HG03066 (cell line): ENCODE results near the gene ARHGAP32.

Experiments
- ATAC-seq: cut with Tn5 transposase; IDR thresholded peaks from one replicate; pipeline ENCODE4 v1.9.1; 2021; ENCODE audit warnings: low read depth; ENCODE audit not compliant: unreplicated experiment

The ARHGAP32 gene

DNA sequence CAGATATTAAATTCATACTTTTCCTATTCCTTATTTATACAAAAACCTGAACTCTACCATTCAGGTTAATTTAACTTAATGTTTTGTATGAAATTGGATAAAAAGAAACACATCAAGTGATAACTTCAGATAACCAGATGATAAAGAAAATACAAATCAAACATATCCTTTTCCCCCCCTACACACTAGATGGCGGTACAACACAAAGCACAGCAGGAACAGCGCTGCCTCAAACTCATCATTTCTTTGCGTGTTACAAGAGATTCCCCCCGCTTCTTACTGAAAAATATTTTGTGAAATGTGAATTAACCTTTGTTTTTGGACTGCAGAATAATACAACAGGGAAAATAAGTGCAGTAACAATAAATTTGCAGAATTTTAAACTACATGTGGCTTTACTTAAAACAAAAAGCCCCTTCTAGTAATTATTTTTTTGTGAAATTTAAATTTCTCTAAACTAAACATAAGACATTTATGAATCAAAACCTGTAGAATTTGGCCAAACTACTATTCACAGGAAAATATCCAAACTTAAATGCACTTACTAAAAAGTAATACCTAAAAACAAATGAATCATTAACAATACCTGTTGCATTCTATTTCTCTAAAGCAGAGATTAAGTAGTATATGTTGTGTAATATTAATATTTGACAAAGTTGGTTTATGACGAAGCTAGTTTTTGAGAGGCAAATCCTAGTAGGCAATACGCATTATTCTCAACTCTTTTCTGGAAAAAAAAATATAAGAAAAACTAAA is 74.4 kb downstream of the ARHGAP32 start:
- no peak for ATAC-seq

DNA sequence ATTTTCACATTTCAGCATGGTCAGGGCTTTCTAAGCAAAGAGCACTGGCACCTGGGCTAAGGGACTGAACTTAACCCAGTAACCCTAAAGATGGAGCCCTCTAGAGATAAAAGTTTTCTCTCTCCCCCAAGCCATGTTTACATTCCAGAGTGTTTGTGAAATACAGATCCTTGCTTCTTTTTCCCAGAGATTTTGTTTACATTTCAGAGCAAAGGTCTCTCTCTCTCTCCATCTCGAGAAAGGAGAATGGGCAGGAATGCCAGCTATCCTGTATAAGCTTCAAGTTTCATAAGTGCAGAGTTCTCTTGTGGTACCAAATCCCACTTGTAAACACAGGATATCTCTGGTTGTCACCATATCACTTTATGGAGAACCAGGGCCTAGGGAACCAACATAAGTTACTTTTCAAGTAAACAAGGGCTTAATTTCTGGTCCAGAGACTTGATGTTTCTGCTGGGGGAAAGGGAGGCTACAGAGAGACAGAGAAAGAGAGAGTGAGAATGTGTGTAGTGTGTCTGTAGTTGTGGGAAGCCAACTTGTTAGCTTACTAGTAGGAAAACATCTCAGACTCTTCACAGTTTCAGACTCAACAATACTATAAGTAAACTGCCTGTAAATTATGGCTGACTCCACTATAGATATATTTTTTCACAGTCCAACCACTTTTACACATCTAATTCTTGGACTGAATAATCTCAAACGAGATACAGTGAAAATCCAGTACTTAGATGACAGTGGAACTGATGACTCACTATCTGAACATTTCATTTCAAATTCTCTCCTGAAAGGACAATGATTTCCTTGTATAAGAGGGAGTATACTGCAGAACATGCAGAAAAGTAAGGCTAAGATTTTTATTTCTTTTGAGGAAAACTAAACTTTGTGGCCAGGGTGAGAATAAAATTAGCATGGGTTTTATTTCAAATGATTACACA is 76.2 kb downstream of the ARHGAP32 start:
- ATAC-seq, result no peak

DNA sequence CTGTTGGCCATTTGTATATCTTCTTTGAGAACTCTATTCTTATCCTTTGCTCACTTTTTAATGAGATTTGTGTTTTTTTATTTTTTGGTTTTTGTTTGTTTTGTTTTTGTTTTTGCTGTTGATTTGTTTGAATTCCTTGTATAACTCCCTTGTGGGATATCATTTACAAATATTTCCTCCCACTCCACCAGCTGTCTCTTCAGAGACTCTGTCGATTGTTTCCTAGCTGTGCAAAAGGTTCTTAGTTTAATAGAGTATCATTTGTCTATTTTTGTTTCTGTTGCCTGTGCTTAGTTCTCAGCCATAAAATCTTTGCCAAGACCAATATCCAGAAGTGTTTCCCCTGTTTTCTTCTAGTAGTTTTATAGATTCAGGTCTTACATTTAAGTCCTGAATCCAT is 82.4 kb downstream of the ARHGAP32 start:
- ATAC-seq, result no peak

DNA sequence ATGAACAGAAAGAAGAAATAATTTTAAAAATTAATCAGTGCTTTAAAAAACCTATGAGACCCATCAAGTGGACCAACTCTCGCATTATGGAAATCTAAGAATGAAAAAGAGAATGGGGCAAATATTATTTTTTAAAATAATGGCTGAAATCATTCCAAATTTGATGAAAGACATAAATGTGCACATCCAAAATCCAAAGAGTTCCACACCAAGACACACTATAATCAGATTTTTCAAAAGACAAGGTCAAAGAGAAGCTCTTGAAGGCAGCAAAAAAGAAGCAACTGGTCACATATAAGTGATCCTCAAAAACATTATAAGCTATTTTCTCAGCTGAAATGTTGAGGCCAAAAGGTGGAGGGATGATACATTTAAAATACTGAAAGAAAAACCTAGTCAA is 85.3 kb downstream of the ARHGAP32 start:
- ATAC-seq, result no peak

DNA sequence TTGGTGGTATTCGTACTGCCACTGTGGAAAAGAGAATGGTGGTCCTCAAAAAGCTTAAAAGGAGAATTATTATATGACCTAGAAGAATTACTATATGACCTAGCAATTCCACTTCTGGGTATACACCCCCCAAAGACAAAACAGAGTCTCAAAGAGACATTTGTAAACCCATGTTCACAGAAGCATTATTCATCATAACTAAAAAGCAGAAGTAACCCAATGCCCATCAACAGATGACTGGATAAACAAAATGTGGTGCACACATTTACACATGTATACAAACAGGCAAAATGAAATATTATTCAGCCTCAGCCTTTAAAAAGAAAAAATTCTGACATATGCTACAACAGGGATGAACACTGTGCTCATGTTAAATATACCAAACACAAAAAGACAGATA is 89.4 kb downstream of the ARHGAP32 start:
- no peak for ATAC-seq

DNA sequence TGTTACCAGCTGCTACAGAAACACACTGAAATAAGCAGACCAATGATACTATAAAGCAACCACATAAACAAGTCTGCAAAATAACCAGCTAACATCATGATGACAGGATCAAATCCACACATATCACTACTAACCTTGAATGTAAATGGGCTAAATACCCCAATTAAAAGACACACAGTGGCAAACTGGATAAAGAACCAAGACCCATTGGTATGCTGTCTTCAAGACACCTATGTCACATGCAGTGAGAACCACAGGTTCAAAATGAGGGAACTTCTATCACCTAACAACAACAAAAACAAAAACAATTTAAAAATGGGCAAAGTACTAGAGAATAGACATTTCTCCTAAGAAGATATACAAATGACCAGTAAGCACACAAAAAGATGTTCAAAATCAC is 89.9 kb downstream of the ARHGAP32 start:
- no peak for ATAC-seq

DNA sequence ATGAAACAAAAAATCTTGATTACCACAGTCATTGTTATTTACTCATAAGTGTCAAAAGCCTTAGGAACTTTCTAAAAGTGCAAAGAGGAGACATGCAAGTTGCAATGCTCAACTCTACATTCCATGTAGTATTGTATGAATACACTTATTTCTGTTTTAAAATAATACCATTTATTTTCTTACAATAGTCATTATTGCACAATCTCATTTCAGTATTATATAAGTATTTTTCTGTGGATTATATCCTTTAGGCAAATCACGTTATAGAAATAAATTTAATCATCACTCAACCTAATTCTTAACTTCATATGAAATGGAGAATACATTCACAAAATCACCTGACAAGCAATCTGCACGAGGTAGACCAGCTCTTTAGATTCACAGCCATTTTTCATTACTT is 98.8 kb downstream of the ARHGAP32 start:
- no peak for ATAC-seq

DNA sequence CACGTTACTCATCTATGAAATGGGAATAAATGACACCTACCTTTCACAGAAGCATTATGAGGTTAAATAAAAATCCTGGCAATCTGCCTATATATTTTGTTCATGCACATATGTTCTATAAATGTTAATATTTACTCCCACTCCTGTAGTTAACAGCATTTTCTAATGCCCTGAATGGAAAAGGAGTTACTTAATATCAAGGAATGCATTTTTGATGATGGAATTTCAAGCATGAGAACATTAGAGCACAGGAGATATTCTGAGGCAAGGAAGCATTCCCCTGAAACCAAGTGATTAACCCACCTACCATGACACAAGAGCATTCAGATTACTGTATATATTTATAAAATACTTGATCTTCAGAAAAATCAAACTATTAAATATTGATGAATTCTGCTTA is 102.1 kb downstream of the ARHGAP32 start:
- no peak for ATAC-seq

DNA sequence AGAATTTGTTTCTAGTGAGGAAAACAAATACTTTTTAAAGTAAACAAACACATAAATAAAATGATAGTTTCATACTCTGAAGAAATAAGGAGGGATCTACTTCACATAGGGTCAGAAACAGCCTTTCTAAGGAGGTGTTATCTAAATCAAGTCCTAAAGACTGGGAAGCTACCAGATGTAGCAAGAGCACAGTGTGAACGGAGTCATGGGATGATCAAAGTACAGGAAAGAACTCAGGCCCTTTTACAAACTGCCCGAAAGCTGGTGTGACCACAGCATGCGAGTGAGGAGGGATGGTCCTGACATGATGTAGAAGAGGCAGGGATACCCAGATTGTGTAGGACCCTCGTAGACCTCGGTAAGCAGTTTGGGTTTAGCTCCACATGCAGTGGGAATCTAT is 102.8 kb downstream of the ARHGAP32 start:
- no peak for ATAC-seq

DNA sequence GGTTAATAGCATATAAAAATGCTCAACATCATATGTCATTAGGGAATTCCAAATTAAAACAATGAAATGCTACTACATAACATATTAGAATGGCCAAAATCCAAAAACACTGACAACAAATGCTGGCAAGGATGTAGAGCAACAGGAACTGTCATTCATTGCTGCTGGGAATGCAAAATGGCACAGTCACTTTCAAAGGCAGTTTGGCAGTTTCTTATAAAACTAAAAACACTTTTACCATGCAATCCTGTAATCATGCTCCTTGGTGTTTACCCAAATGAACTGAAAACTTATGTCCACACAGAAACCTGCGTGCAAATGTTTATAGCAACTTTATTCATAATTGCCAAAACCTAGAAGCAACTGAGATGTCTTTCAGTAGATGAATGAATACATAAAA is 105.1 kb downstream of the ARHGAP32 start:
- no peak for ATAC-seq

DNA sequence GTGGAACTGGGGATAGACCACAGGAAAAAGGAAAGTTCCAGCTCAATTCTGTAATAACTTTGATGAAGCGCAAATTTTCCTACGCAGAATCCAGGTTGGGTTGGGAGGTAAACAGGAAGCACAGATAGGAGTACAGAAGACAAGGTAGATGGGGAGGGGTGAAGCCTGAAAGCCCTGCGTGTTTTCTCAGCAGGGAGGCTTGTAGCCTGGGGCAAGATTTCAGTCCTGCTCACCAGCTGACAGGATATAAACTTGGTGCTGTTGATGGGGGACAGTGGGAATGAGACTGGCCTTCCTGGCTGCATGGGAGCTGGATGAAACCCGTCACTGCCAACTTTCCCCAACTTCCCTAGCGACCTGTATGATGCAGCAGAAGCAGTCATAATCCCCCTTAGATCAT is 114.9 kb downstream of the ARHGAP32 start:
- ATAC-seq, result no peak

DNA sequence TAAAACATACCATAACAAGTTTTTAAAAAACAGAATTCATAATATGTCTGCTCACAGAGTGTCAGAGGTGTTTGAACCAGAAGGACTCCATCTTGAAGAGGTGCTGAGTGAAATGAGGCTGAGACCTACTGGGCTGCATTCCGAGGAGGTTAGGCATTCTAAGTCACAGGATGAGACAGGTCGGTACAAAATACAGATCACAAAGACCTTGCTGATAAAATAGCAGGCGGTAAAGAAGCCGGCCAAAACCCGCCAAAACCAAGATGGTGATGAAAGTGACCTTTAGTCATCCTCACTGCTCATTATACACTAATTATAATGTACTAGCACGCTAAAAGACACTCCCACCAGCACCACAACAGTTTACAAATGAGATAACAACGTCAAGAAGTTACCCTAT is 116.4 kb downstream of the ARHGAP32 start:
- no peak for ATAC-seq

DNA sequence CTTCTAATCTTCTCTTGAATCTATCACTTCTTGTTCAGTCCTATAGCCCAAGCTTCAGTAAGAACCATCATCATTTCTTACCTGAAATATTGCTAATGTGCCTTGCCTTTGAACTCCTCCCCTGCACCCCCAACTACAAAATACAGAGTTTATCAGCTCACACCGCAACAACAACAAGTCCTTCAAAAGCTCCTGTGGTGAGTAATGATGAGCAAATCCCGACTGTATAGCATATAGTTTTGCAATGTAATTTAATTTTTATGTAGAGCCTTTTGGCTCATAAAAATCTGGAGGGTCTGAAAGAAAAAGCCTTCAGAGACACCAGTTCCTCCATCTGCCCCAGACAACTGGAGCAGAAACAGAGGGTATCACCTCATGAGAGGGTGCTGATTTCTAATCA is 124.7 kb downstream of the ARHGAP32 start:
- ATAC-seq, result no peak

DNA sequence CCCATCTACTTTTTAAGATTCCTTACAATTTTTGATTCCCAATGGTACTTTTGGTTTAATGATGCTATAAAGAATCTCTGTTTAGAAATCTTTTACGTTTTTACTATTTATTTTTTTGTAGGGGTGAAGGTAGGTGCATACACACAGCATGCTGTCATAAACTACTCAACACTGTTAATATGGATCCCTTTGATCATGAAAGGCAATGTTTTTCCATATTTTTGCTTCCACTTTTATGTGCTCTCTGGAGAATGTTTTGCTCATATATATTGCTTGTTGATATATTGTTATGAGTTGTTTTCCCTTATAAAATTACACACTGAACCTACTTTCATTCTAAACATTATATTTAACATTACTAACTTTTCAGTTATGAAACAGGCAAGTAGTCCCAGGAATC is 125.9 kb downstream of the ARHGAP32 start:
- no peak for ATAC-seq

DNA sequence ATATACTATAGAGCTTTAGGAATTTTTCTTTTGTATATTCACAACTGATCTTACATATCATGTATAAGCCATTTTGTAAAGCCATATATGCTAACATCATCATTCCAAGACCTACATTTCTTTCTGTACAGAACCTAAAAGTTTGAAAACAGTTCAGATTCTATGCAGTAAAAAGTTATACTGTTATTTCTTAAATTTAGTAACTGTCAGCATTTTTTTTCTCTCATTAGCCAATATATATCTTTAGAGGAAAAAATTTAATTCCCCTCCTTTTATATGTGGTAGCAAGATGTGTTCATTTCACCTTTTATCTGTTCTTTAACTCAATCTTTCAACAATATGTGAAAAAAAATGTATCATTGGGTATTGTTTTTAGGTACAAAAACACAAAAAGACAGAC is 129.0 kb downstream of the ARHGAP32 start:
- no peak for ATAC-seq

DNA sequence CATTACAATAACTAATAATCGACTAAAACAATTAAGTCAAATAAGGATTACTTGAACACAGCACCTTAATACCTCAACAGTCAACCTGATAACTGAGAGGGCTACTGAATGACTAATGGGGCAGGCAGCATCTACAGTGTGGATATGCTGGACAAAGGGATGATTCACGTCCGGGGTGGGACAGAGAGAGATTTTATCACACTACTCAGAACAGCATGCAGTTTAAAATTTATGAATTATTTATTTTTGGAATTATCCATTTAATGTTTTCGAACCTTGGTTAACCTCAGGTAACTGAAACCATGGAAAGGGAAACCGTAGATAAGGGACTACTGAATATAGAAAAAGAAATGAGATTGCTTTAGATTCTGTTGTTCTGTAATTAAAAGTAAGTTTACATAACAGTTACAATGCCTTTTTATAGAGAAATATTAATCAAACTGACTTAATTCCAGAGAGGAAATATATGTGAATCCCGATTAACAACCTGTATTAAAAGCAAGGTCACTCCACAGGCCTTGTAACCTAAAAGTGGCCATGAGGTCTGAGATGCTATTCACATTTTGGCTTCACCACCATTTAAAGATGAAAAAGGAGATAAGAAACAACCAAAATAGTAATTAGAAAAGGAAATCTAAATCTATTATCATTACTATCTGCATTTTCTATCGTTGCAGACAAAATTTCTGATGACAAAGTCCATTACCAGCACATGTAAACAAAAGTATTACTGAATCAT is 130.5 kb downstream of the ARHGAP32 start:
- no peak for ATAC-seq

DNA sequence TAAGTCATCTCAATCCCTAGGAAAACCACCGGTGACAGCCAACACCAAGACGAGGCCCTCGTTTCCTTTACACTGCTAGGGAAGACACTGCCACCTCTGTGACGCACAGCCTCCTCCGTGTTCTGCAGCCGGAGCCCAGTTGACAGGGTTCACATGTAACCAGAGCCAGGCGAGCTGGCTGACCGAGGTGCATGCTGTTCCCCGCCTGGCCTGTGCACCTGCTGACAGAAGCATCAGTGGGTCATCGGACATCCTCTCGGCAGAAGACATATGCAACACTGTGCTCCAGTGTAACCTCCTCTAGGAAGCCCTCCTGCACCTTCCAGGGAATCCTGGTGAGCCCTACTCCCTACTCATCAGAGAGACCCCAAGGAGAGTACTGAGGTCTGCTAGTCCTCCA is 135.2 kb downstream of the ARHGAP32 start:
- no peak for ATAC-seq

DNA sequence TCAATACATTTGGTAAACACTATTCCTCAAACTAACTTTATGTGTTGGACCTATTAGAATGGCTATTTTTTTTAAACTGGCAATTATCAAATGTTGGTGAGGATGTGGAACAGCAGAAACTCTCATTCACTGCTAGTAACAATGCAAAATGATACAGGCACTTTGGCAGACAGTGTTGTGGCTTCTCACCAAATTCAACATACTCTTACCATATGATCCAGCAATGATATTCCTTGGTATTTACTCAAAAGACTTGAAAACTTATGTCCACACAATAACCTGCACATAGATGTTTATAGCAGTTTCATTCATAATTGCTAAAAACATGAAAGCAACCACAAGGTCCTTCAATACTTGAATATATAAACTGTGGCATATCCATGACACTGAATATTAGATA is 136.9 kb downstream of the ARHGAP32 start:
- ATAC-seq, result no peak

DNA sequence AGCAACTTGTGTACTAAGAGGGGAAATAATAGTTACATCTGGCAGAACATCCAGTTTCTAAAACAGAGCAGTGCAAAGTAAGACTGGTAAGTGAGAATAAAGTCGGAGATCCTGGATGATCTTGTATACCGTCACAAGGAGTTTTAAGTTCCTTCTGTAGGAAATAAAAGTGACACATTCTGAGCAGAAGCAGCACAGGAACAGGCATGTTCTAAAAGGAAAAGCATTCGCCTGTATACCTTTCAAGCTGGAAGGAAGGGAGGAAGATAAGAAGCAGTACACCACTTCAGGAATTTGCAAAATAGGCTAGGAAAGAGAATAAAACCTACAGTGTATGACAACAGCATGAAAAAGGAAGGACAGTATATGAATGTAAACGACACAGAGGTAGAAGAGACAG is 143.2 kb downstream of the ARHGAP32 start:
- ATAC-seq, result no peak

DNA sequence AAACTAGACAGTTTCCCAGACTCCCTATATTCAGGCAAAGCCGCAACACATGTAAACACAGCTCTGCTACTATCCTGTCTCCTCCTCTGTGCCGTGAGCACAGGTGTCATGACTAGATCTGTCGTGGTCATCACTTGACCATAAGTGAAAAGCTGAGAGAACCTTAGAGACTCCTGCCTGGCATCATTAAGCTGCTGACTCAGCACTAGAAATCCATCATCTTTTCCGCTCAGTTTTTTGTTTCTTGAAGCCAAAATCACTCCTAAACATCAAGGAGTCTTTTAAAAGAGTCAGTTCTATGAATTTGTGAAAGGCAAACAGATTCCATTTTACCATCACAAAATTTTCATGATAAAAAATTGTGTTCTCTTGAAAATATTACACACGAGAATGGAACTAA is 147.0 kb downstream of the ARHGAP32 start:
- no peak for ATAC-seq

DNA sequence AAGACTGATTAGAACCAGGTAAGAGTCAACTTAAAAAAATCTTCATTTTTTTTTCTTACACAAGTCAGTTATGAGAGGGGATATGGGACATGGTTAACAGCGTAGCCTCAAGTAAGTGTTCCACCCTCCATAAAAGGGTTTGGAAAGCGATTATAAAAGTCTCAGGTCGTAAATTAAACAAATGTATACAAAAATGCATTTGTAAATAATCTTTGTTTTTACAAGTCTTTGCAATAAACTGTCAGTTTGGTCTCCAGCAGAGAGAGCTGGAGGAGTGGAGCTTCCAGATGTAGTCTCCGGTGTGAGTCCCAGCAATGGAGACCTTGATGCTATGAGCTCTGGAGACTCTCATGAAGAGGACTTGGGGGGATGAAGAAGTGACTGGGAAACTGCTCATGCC is 149.6 kb downstream of the ARHGAP32 start:
- no peak for ATAC-seq
